Naive B cell (primary cell): ENCODE measurements around the gene OCIAD1. TPM values are rescaled to one million over a fixed set of nuclear protein-coding genes. Genes with fewer than 3 reads are reported as not detected.
A peak's percentile ranks its signal among the peaks of the same experiment; 100 is the strongest.
"Not testable (repeated sequence)": the region's sequence is repeated elsewhere in the genome, so short reads cannot be mapped to it uniquely, and the experiment has no call there.

ENCODE experiments used
- ATAC-seq, 2 donors: fragments of 150-1000 bp; cut with Tn5 transposase; 2 replicates each; pipeline ENCODE4 v1.10.0; 2021; ENCODE audit warnings: low read depth in 2 of 2, mild to moderate bottlenecking in 2 of 2, moderate library complexity in 2 of 2
- DNase-seq: peaks from one replicate; pipeline ENCODE4 v3.0.0; 2022
- H3K27ac Mint-ChIP-seq, 6 donors: one replicate each; pipeline ENCODE4 v1.8.0; 2020 to 2022; ENCODE audit warnings: mild to moderate bottlenecking in 6 of 6, mixed read lengths in 6 of 6, moderate library complexity in 5 of 6, inconsistent platforms in 2 of 6
- H3K27me3 Mint-ChIP-seq, 3 donors: one replicate each; pipeline ENCODE4 v1.8.0; 2021 to 2022; ENCODE audit warnings: mixed read lengths in 3 of 3, mild to moderate bottlenecking in 1 of 3
- H3K36me3 Mint-ChIP-seq, 2 donors: one replicate each; pipeline ENCODE4 v1.8.0; 2020 to 2022; ENCODE audit warnings: mixed read lengths in 2 of 2, inconsistent platforms in 1 of 2, mild to moderate bottlenecking in 1 of 2
- H3K4me1 Mint-ChIP-seq, 3 donors: one replicate each; pipeline ENCODE4 v1.8.0; 2020 to 2022; ENCODE audit warnings: mixed read lengths in 3 of 3, inconsistent platforms in 1 of 3, mild to moderate bottlenecking in 1 of 3, moderate library complexity in 1 of 3
- H3K4me3 Mint-ChIP-seq, 8 donors: one replicate each; pipeline ENCODE4 v1.8.0; 2020 to 2022; ENCODE audit warnings: mild to moderate bottlenecking in 8 of 8, mixed read lengths in 8 of 8, moderate library complexity in 8 of 8, inconsistent platforms in 2 of 8
- H3K9me3 Mint-ChIP-seq, 7 donors: one replicate each; pipeline ENCODE4 v1.8.0; 2020 to 2022; ENCODE audit warnings: mixed read lengths in 7 of 7, mild to moderate bottlenecking in 5 of 7, inconsistent platforms in 2 of 7, moderate library complexity in 1 of 7
- polyA plus RNA-seq, 6 donors: library from polyadenylated mRNA; unstranded; fragments of 300-500 nt; fragmentation: Illumina TruSeq; gene quantifications; one replicate each; pipeline ENCODE4 v1.2.3, GENCODE V29; 2021; ENCODE audit warnings: low read depth in 6 of 6

The OCIAD1 gene
- polyA plus RNA-seq, 6 donors from 2014 or later = 190 to 222 (median 202) TPM

DNA sequence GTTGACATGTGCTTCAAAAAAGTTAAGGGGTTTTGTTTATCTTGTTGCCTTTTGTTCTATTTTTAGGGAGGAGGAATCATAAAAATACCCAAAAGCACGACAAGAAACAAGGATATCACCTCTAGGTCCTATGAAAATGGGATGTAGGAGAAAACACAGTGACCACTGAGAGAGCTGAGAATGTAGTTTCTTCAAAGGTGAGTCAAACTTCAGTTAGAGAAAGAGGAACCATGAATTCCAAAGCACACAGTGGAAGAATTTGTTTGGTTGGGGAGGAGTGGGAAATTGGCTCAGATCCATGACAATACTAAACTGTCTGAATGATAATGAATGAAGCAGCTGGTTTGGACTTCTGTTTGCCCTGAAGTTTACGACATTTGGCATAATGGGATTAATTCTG is 31.7 kb upstream of the OCIAD1 start:
- Mint-ChIP-seq H3K4me3 (no peak overlapping the region), H3K36me3 (no peaks in the 10 kb centered on the region), H3K27me3 (peaks cover 0 to 10% (median 0%) of the 10 kb centered on the region in 3 donors), H3K27ac (no peak overlapping the region), H3K9me3 (no peaks in the 10 kb centered on the region), H3K4me1 (peaks cover 21 to 27% (median 24%) of the 10 kb centered on the region in 3 donors)
- DNase-seq = no peak
- no peak for ATAC-seq

DNA sequence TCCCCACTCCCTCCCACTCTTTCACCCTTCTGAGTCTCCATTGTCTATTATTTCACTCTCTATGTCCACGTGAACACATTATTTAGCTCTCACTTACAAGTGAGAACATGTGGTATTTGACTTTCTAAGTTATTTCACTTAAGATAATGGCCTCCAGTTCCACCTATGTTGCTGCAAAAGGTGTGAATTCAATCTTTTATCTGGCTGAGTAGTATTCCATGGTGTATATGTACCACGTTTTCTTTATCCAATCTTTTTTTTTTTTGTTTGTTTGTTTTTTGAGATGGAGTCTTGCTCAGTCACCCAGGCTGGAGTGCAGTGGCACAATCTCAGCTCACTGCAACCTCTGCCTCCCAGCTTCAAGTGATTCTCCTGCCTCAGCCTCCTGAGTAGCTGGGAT is 30.7 kb upstream of the OCIAD1 start:
- not testable (repeated sequence) for H3K36me3 Mint-ChIP-seq, ATAC-seq, DNase-seq, H3K9me3 Mint-ChIP-seq, H3K4me3 Mint-ChIP-seq, H3K27ac Mint-ChIP-seq
- H3K4me1 Mint-ChIP-seq = peaks cover 16 to 20% (median 17%) of the 10 kb centered on the region in 3 donors
- H3K27me3 Mint-ChIP-seq = peaks cover 0 to 10% (median 0%) of the 10 kb centered on the region in 3 donors

- peaks cover 0 to 10% (median 0%) of the 10 kb centered on the region in 3 donors for H3K27me3 Mint-ChIP-seq
- H3K9me3 Mint-ChIP-seq = no peaks in the 10 kb centered on the region
- no peak for ATAC-seq
- no peak overlapping the region for H3K27ac Mint-ChIP-seq
- no peak for DNase-seq
- no peaks in the 10 kb centered on the region for H3K36me3 Mint-ChIP-seq
- peaks cover 10 to 14% (median 14%) of the 10 kb centered on the region in 3 donors for H3K4me1 Mint-ChIP-seq
- no peak overlapping the region for H3K4me3 Mint-ChIP-seq
Measured at GRCh38 chr4:48801016-48801715, 29.7 kb upstream of the OCIAD1 start.

DNA sequence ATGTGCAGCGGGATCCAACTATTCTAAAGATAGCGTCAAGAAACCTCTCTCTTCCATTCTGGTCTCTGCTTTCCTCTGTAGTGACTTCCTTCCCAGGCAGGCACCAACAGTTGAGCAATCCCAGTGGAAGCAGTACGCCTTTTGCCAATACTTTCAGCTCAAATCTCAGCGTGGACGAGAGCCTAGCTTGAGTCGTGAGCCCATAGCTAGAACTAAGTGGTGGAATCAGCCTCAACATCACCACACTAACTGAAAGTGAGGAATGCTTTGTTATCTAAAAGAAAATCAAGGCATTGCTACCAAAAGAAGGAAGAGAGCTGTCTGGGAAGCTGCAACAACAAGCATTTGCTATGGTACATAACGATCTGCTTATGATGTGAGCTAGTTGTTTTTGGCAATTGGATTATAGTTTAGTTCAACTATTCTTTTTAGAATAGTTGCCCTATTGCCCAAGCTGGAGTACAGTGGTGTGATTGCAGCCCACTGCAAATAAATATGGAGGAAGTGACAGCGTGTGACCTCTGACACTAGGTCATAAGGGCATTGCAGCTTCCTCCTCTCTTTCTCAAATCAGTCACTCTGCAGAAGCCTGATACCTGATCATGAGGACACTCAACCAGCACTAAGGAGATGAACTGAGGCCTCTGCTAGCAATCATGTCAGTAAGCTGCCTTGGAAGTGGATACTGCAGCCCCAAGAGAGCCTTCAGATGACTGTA is 26.1 kb upstream of the OCIAD1 start:
- DNase-seq (no peak), ATAC-seq (no peak)
- H3K36me3 Mint-ChIP-seq = no peaks in the 10 kb centered on the region
- H3K27me3 Mint-ChIP-seq = no peaks in the 10 kb centered on the region
- H3K4me3 Mint-ChIP-seq = no peak overlapping the region
- no peak overlapping the region for H3K27ac Mint-ChIP-seq
- no peaks in the 10 kb centered on the region for H3K4me1 Mint-ChIP-seq
- H3K9me3 Mint-ChIP-seq = peaks cover 0 to 5% (median 0%) of the 10 kb centered on the region in 7 donors

- Mint-ChIP-seq H3K9me3 (peaks cover 0 to 5% (median 0%) of the 10 kb centered on the region in 7 donors), H3K36me3 (no peaks in the 10 kb centered on the region), H3K4me3 (no peak overlapping the region), H3K27ac (peak overlapping the region in 1 of 6 donors; percentile 36), H3K4me1 (peaks cover 8 to 28% (median 15%) of the 10 kb centered on the region in 3 donors), H3K27me3 (peaks cover 0 to 3% (median 0%) of the 10 kb centered on the region in 3 donors)
- DNase-seq (no peak), ATAC-seq (no peak)
Measured at GRCh38 chr4:48812866-48813265, 18.0 kb upstream of the OCIAD1 start.

- ATAC-seq = no peak
Measured at GRCh38 chr4:48813964-48814363, 16.9 kb upstream of the OCIAD1 start.

GRCh38 chr4:48815483-48815882 is 15.4 kb upstream of the OCIAD1 start:
- H3K4me3 Mint-ChIP-seq = peak overlapping the region in 7 of 8 donors; percentile 0 to 78 (median 74)
- no peaks in the 10 kb centered on the region for H3K36me3 Mint-ChIP-seq
- peaks cover 0 to 3% (median 0%) of the 10 kb centered on the region in 3 donors for H3K27me3 Mint-ChIP-seq
- peaks cover 14 to 34% (median 15%) of the 10 kb centered on the region in 3 donors for H3K4me1 Mint-ChIP-seq
- peak; percentile 23 for DNase-seq
- H3K9me3 Mint-ChIP-seq = peaks cover 0 to 4% (median 0%) of the 10 kb centered on the region in 7 donors
- peak overlapping the region; percentile 2 to 79 (median 58) for H3K27ac Mint-ChIP-seq
- ATAC-seq = peak; percentile 86 to 91

More at GRCh38 chr4:48813964-48814363, 16.9 kb upstream of the OCIAD1 start:
- Mint-ChIP-seq H3K4me1 (peaks cover 8 to 28% (median 15%) of the 10 kb centered on the region in 3 donors), H3K36me3 (no peaks in the 10 kb centered on the region), H3K27ac (peak overlapping the region in 2 of 6 donors; percentile 12 to 56), H3K4me3 (no peak overlapping the region), H3K27me3 (peaks cover 0 to 3% (median 0%) of the 10 kb centered on the region in 3 donors), H3K9me3 (peaks cover 0 to 2% (median 0%) of the 10 kb centered on the region in 7 donors)
- no peak for DNase-seq

DNA sequence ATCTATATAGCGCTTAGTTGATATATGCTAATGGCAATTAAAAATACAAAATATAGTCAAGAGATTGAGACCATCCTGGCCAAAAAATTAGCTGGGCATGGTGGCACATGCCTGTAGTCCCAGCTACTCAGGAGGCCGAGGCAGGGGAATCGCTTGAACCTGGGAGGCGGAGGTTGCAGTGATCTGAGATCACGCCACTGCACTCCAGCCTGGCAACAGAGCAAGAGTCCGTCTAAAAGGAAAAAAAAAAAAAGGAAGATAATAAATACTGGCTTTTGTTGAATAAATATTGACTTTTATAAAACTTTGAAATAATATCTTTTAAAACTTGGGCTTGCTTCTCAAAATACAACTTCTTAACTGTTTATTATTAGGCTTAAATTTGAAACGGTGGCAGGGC is 14.6 kb upstream of the OCIAD1 start:
- ATAC-seq = not testable (repeated sequence)
- H3K4me3 Mint-ChIP-seq = peak overlapping the region in 4 of 8 donors; percentile 23 to 78 (median 70)

DNA sequence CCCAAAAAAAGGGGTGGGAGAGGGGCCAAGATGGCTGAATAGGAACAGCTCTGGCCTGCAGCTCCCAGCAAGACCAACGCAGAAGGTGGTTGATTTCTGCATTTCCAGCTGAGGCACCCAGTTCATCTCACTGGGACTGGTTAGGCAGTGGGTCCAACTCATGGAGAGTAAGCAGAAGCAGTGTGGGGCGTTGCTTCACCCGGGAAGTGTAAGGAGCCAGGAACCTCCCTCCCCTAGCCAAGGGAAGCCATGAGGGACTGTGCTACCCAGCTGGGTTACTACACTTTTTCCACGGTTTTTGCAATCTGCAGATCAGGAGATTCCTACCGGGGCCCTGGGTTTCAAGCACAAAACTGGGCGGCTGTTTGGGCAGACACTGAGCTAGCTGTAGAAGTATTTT is 13.9 kb upstream of the OCIAD1 start:
- no peak for ATAC-seq
- Mint-ChIP-seq H3K36me3 (no peaks in the 10 kb centered on the region), H3K4me1 (peaks cover 28 to 41% (median 29%) of the 10 kb centered on the region in 3 donors), H3K27me3 (no peaks in the 10 kb centered on the region), H3K9me3 (peaks cover 0 to 2% (median 0%) of the 10 kb centered on the region in 7 donors), H3K4me3 (no peak overlapping the region), H3K27ac (no peak overlapping the region)
- no peak for DNase-seq

More for the DNA sequence above, 14.6 kb upstream of the OCIAD1 start:
- not testable (repeated sequence) for H3K36me3 Mint-ChIP-seq, H3K9me3 Mint-ChIP-seq, DNase-seq, H3K27me3 Mint-ChIP-seq
- Mint-ChIP-seq H3K27ac (peak overlapping the region in 3 of 6 donors; percentile 34 to 69 (median 50)), H3K4me1 (peaks cover 22 to 41% (median 24%) of the 10 kb centered on the region in 3 donors)

- DNase-seq, H3K27me3 Mint-ChIP-seq, ATAC-seq, H3K9me3 Mint-ChIP-seq, H3K36me3 Mint-ChIP-seq: not testable (repeated sequence)
- peak overlapping the region in 6 of 8 donors; percentile 30 to 71 (median 53) for H3K4me3 Mint-ChIP-seq
- H3K4me1 Mint-ChIP-seq = peaks cover 13 to 23% (median 23%) of the 10 kb centered on the region in 3 donors
- H3K27ac Mint-ChIP-seq = peak overlapping the region in 2 of 6 donors; percentile 22 to 59
Measured at GRCh38 chr4:48821431-48821830, 9.5 kb upstream of the OCIAD1 start.

DNA sequence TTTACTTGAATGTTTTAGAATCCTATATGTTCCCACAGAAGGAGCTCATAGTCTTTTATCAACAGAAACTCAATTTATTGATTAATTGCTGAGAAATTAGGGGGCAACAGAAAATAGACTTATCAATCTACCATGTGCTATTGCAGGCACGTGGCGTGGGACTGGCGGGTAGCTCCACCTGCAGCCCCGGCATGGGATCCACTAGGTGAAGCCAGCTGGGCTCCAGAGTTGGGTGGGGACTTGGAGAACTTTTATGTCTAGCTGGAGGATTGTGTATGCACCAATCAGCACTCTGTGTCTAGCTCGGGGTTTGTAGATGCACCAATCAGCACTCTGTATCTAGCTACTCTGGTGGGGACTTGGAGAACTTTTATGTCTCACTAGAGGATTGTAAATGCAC is 3.3 kb upstream of the OCIAD1 start:
- H3K4me3 Mint-ChIP-seq = no peak overlapping the region
- peaks cover 14 to 25% (median 19%) of the 10 kb centered on the region in 3 donors for H3K4me1 Mint-ChIP-seq
- DNase-seq (no peak), ATAC-seq (no peak)
- peaks cover 0 to 5% (median 0%) of the 10 kb centered on the region in 3 donors for H3K27me3 Mint-ChIP-seq
- no peaks in the 10 kb centered on the region for H3K36me3 Mint-ChIP-seq
- H3K9me3 Mint-ChIP-seq = peaks cover 0 to 7% (median 0%) of the 10 kb centered on the region in 7 donors
- no peak overlapping the region for H3K27ac Mint-ChIP-seq

DNA sequence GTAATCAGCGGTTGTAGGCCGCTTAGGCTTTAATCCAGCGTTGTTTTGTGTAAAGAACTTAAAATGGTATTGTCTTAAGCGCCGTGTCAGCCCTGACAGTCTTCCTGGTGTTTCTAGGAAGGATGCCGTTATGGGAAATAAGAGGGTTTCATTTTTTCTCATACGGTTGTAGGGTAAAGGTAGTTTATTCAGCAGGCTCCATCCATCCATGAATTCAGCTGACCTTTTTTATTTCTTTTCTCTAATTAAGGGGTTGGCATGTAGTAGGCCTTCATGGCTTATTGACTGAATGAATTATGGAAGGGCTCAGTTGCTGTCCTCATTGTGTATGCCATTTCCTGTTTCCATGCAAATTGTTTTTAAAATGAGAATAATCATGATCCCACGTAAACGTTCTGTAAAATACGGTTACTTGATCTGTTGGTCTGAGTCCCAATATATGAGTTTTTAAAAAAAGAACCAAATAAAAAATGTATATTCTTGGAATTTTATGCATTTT is 693 bp downstream of the OCIAD1 start:
- Mint-ChIP-seq H3K27ac (peak overlapping the region; percentile 100), H3K36me3 (peaks cover 10 to 11% of the 10 kb centered on the region in 2 donors), H3K4me1 (peaks cover 19 to 31% (median 26%) of the 10 kb centered on the region in 3 donors), H3K4me3 (peak overlapping the region; percentile 96 to 100 (median 100)), H3K27me3 (peaks cover 0 to 2% (median 0%) of the 10 kb centered on the region in 3 donors), H3K9me3 (peaks cover 0 to 7% (median 0%) of the 10 kb centered on the region in 7 donors)
- DNase-seq = no peak
- no peak for ATAC-seq

GRCh38 chr4:48832571-48832970 is 1.7 kb downstream of the OCIAD1 start:
- peak overlapping the region; percentile 33 to 100 (median 98) for H3K4me3 Mint-ChIP-seq
- peaks cover 19 to 31% (median 29%) of the 10 kb centered on the region in 3 donors for H3K4me1 Mint-ChIP-seq
- ATAC-seq (no peak), DNase-seq (no peak)
- H3K36me3 Mint-ChIP-seq = peaks cover 10 to 14% of the 10 kb centered on the region in 2 donors
- no peaks in the 10 kb centered on the region for H3K27me3 Mint-ChIP-seq
- H3K9me3 Mint-ChIP-seq = peaks cover 0 to 6% (median 0%) of the 10 kb centered on the region in 7 donors
- H3K27ac Mint-ChIP-seq = peak overlapping the region in 2 of 6 donors; percentile 100
